Right forelimb (tissue), 1 donor: ENCODE measurements around the gene HNRNPLL.
"Not testable (repeated sequence)": the region's sequence is repeated elsewhere in the genome, so short reads cannot be mapped to it uniquely, and the experiment has no call there.

ENCODE experiments used
- DNase-seq: peaks from one replicate; pipeline ENCODE4 v3.0.0-alpha.2; 2018

Gene HNRNPLL

DNA sequence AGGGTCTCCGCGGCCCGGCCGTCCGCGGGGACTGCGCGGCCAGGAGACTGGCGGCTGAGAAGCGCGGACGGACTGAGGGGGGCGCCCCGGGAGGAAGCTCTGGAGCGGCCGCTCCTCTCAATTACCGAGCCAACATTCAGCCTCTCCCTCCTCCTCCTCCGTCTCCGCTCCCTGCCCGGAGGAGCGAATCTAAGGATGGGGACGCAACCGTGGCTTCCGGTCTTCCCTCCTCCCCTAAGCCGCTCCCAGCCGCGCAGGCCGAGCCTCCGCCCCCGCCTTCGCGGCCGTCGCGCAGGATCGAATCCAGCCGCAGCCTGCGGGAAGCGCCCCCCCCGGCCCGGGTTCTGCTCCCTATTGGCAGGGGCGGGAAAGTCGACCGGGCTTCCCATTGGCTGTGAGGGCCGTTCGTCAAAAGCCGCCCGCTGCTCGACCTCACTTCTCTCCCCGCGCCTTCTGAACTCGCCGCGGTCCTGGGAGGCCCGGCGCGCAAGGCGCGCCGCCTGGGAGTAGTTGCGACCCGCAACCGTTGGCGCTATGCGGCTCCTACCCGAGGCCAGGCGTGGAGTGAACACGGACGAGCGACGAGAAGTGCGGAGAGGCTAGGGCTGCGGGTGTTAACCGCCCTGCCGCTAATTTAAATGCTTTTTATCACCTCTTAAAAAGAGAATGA lies at the start of gene HNRNPLL:
HNRNPLL (minus strand) TSS at position 197 of the 670 bp plus-strand sequence. CDS start 302 bp downstream, outside the sequence.
- DNase-seq: peak; percentile 100

DNA sequence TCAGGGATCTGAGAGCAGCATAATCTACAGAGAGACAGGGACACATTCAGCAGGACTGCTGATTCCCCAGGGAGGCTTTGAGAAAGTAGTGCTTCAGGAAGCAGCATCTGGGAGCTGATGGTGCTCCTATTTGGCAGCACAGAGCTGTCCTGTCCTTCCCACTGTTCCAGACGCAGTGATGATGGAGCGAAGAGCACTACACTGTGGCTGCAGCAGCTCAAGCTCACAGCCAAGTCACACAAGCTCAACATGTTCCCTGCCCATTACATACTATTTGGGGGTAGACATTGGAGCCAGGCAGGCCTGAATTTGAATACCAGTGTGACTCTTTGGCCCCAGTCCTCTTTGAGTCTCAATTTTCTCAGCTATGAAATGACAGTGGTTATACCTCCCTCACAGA lies 48.0 kb upstream of the HNRNPLL start:
- DNase-seq: no peak

DNA sequence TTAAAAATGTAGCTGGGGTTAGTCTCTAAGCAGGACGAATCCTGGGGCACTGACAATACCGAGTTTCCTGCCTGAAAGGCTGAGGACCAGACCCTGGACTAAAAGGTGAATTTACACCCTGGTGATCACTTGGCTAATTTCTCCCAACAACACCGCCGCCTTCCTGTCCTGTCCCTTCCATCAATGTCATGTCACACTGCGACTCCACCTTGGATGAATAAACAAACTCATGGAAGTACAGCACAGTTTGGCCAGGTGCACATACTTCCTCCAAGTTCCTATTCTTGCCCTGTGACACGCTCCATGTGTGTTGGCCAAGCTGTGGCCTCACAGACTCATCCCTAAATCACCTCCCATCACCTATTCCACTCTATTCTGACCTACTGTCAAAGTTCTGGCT lies 47.3 kb upstream of the HNRNPLL start:
- no peak for DNase-seq

DNA sequence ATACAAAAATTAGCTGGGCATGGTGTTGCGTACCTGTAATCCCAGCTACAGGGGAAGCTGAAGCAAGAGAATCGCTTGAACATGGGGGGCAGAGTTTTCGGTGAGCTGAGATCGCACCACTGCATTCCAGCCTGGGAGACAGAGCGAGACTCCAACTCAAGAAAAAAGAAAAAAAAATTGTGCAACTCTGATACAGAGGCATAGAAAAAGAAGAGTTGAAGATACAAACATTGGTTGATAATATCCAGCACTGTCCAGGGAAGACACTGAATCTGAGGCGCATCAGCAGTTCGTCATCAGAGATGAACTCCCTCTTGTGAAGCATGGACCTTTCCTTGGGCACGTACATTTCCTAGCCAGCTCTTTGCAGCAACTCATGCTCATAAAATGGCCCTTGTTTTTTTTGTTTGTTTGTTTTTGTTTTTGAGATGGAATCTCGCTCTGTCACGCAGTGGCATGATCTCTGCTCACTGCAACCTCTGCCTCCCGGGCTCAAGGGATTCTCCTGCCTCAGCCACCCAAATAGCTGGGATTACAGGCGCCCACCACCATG lies 46.5 kb upstream of the HNRNPLL start:
- no peak for DNase-seq

DNA sequence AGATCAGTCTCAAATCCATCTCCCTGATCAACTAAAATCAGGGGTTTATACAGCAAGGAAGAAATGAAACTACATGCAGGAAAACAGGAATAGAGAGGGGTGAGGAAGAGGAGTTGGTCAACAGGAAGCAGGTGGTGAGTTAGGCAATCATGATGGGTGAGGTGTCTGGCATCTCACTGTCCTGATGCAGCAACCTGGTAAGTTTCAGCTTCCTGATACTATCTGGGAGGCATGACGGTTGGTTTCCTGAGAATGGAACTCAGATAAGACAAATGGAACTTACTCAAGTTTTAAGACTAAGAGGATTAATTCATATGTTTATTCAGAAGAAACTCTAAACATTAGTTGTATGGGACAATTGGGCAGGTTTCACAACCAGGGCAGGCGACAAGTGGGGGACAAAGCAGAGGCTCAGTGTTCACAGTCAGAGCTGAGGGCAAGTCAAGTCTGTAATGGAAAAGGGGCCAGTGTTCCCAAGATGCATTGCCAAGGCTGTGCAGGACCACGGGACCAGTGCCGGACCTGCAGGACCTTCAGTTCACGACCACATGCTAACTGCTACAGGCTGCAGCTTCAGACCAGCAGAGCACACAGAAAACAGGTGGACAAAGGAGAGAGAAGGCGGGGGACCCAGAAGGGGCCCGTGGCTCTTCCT lies 45.5 kb upstream of the HNRNPLL start:
- no peak for DNase-seq

DNA sequence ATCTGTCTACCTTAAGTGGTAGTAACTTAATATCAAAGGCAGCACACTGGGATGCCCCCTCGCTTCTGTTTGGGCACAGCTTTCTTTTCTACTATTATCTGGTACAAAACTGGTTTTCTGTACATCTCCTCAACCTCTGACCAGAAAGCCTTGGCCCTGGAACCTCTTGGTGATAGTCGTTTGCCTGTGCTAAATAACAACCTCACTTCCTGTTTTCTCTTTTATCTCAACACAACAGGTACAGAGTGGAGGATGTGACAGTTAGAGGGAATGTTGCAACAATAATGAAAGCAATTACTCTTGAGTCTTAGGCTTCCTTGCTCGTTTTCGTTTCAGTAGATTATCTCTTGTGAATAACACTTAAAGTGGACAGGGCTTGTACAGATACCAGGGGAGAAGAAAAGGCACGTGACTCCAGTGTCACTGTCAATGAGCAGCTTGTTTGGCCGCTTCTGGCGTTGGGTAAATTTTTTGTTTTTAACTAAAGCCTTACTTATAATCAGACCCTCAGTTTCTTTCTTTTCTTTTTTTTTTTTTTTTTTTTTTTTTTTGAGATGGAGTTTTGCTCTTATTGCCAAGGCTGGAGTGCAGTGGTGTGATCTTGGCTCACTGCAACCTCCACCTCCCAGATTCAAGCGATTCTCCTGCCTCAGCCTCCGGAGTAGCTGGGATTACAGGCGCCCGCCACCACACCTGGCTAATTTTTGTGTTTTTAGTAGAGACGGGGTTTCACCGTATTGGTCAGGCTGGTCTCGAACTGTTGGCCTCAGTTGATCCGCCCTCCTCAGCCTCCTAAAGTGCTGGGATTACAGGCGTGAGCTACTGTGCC lies 41.2 kb upstream of the HNRNPLL start:
- DNase-seq: not testable (repeated sequence)

DNA sequence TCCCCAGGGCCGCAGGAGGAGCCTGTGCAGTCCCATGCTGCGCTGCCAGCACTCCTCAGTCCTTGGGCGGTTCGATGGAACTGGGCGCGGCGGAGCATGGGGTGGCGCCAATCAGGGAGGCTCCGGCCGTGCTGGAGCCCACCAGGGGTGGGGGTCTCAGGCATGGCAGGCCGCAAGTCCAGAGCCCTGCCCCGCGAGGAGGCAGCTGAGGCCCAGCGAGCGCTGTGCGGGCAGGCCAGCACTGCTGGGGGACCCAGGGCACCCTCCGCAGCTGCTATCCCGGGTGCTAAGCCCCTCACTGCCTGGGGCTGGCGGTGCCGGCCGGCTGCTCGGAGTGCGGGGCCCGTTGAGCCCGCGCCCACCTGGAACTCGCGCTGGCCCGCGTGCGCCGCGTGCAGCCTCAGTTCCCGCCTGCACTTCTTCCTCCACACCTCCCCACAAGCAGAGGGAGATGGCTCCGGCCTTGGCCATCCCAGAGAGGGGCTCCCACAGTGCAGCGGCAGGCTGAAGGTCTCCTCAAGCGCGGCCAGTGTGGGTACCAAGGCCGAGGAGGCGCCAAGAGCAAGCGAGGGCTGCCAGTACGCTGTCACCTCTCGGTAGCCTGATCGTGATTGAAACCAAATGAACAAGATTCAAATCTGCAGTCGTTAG lies 40.4 kb upstream of the HNRNPLL start:
- DNase-seq: no peak

DNA sequence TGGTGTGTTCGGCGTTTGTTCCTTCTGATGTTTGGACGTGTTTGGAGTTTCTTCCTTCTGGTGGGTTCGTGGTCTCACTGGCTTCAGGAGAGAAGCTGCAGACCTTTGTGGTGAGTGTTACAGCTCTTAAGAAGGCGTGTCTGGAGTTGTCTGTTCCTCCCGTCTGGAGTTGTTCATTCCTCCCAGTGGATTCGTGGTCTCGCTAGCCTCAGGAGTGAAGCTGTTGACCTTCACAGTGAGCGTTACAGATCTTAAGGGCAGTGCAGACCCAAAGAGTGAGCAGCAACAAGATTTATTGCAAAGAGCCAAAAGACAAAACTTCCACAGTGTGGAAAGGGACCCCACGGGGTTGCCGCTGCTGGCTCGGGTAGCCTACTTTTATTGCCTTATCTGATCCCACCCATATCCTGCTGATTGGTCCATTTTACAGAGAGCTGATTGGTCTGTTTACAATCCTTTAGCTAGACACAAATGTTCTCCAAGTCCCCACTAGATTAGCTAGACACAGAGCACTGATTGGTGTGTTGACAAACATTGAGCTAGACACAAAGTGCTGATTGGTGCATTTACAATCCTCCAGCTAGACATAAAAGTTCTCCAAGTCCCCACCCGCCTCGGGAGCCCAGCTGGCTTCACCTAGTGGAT lies 39.8 kb upstream of the HNRNPLL start:
- DNase-seq: not testable (repeated sequence)

DNA sequence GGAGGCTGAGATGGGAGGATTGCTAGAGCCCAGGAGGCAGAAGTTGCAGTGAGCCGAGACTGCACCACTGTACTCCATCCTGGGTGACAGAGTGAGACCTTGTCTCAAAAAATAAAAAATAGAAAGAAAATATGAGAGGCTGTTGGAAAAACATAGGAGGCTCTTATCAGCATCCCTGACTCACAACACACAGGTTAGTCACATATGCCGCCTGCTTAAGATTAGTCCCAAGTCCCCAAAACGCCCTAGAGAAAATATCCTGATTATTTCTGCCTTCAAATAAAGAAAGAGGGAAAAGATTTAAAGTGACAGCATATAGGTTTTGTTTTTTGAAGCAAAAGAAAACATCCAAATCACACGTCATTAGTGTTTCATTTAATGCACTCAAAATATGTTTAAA lies 33.3 kb upstream of the HNRNPLL start:
- no peak for DNase-seq

DNA sequence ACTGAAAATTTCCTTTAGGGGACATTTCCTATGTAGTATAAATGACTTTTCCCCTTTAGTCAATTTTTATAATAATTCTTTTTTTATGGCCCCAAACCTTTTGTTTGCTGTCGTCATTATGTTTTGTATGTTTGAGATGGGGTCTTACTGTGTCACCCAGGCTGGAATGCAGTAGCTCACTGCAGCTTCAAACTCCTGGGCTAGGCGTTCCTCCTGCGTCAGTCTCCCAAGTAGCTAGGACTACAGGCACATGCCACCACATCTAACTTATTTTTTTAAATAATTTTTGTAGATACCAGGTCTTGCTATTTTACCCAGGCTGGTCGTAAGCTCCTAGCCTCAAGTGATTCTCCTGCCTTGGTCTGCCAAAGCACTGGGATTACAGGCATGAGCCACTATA lies 32.4 kb upstream of the HNRNPLL start:
- no peak for DNase-seq

DNA sequence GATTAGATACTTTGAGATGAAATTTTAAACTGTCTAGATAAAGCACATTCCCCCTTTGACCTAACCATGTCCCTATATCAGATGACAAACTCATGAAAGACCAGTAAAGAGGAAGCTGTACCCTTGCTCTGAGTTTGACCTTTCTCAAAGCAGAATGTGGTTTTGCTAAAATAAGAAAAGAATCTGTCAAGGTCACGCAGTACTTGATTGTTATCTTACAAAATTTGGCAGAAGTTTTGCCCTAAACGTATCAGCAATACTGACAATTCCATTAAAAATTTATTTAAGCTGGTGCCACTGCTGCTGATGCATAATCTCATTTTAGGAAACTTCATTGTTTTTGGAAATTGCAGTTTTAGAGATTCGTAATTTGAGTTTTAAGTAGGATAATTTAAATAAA lies 32.0 kb upstream of the HNRNPLL start:
- no peak for DNase-seq

DNA sequence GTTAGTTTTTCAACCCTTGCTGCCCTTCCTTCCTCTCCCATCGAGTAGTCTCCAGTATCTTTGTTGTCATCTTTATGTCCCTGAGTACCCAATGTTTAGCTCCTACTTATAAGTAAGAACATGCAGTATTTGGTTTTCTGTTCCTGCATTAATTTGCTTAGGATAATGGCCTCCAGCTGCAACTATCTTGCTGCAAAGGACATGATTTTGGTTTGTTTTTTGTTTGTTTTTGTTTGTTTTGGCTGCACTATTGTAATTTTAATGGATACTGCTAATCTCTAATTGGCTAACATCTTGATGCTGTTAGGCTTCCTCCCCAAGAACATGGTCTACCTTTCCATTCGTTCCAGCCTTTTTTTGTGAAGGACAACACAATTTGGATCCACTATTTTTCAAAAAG lies 31.2 kb upstream of the HNRNPLL start:
- DNase-seq: no peak

DNA sequence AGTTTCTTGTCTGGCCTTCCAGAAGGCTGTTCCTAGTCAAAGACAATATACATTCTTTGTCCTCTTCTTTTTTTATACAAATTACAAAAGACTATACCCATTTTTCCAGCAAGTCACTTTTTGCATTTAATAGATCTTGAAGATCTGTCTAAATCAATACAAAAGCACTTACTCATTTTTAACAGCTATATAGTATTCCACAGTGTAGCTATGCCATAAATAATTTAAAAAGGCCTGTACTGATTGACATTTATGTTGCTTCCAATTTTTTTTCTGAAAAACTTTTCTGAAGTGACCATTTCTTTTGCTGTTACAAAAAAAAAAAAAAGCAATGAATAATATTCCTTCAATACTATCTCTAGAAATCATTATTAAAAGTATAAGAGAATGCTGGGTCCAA lies 30.3 kb upstream of the HNRNPLL start:
- DNase-seq: no peak

DNA sequence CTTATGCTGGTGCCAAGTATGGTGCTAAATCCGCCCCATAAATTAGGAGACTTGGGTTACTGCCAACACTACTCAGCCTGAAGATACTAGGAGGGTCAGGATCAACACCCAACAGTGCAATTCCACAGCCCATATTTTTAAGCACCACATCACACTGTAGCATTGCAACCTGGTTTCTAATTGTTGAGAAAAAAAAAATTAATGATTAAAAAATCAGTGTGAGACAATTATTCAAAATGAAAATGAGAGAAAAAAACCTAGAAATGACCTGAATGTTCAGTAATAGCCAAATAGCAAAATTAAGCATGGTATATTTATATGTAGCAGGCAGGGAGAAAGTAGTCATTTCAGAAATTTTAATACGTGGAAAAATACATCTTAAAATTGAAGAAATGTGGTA lies 29.2 kb upstream of the HNRNPLL start:
- no peak for DNase-seq

DNA sequence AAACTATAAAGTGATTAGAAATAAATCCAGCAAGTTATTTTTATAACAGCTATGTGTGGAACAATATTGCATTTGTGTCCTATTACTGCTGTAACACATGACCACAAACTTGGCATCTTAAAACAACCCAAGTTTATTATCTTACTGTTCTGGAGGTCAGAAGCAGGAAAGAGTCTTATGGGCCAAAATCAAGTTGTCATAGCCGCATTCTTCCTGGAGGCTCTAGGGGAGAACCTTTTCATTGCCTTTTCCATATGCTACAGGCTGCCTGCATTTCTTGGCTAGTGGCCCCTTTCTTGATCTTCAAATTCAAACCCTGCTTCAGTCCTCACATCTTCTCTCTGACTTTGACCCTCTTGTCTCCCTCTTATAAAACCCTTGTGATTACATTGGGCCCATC lies 27.0 kb upstream of the HNRNPLL start:
- no peak for DNase-seq

DNA sequence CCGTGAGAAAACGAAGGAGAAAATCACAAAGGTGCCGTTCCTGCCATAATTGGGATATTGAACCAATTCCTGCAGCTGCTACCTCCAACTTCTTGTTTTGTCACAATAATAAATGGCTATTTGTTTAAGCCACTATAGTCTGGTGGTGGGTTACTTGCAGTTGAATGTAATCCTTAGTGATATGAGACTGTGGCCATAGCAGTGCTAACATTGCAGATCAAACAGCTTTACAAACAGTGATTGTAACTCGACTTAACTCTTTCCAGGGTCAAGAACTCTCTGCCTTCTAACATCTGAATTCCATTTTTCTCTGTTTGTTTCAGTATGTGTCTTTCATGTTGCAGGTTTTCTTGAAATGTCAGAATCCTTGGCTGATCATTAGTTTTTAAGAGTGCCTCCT lies 24.7 kb upstream of the HNRNPLL start:
- DNase-seq: no peak

DNA sequence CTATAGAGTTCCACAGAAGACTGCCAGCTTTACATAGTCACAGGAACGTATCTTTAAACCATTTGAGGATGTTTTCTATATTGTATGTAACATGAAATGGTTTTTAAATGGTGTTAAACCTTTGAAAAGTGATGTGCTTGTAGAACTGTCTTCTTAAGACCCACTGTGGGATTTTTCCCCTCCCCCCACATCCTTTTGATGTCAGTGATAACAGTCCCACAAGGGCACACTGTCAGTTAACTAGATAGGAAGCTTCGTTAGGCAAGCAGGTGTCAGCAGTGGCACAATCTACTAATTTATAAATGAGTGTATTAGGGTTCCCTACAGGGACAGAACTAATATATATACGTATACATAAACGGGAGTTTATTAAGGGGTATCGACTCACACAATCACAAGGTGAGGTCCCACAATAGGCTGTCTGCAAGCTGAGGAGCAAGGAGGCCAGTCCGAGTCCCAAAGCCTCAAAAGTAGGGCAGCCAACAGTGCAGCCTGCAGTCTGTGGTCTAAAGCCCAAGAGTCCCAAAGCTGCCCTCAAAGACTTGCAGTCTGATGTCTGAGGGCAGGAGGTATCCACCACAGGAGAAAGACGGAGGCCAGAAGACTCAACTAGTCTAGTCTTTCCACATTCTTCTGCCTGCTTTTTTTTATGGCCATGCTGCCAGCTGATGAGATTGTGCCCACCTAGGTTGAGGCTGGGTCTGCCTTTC lies 23.8 kb upstream of the HNRNPLL start:
- no peak for DNase-seq

DNA sequence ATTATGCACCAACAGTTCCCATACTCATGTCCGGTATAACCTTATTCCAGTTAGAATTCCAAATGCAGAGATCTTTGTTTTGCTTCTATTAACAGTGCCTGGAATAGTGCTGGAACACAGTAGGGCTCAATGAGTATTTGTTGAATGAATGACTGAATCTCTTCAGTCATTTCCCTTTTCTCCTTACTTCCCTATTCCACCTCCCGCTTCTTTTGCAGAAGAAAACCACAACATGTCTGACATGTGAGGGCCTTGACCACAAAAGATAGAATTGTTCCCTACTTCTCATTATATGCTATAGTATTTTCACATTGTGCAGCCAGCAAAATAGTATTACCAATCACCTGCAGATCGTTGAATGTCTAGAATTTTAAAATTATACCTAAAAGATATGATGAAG lies 19.5 kb upstream of the HNRNPLL start:
- DNase-seq: no peak

DNA sequence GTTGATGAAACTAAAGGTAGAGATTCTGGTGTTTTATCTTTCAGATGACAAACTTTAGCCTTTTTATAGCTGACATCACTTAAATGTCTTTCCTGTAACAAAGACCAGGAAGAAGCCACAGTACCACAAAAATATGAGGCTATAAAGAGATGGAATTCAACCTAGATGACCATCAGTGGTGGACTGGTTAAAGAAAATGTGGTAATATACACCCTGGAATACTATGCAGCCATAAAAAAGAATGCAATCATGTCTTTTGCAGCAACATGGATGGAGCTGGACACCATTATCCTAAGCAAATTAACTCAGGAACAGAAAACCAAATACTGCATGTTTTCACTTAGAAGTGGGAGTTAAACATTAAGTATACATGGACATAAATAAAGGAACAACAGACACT lies 18.3 kb upstream of the HNRNPLL start:
- DNase-seq: no peak

DNA sequence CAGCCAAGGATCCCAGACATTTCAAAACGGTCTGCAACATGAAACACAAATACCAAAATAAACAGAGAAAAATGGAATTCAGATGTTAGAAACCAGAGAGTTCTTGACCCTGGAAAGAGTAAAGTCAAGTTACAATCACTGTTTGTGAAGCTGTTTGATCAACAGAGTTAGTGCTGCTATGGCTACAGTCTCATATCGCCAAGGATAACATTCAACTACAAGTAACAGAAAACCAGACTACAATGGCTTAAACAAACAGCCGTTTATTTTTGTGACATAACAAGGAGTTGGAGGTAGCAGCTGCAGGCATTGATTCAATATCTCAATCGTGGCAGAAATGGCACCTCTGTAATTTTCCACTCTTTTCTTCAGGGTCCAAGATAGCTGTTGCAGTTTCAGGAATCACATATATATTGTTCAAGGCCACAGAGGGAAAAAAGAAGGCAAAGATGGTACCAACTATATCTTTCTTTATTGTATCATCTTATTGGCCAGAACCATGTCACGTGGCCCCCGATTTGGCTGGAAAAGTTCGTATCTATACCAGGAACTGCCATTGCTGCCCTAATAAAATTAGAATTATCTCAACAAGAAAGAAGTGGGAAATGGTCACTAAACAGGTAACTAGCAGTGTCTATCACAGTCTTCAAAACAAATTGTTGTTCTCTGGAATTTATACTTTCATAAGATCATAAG lies 17.7 kb upstream of the HNRNPLL start:
- DNase-seq: no peak

DNA sequence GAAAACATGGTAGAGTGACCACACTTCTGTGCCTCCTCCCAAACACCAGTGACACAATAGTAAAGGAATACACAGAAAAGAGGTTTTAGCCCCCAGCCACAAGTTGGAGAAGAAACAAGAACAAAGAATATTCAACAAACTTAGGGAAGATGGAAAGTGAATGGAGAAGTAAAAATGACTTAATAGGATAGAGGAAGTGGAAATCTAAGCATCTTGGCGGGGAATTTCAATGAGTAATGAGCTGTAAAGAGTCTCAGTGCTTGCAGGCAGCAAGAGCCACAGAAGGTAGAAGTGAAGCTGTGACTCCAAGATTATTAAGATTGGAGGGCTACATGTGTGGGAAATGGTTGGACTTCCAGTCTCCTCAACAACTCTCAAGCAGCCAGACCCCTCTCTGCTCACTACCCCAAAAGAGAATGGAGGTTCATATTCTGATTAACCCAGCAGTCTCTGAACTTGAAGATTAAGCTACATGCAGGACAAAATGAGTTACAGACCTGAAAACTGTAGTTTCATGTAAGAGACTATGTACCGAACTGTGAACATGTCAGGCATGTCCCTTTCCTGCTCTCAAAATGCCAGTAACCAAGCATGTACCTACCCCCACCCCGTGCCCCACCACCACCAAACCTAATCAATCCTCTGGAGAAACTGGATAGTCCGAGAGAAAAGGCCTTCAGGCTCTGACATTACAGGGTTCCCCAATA lies 16.9 kb upstream of the HNRNPLL start:
- DNase-seq: no peak
